GM12865 (cell line): ENCODE results near the gene SYTL4.
A peak's percentile ranks its signal among the peaks of the same experiment; 100 is the strongest.

Experiments used
- DNase-seq: peaks from one replicate; pipeline ENCODE4 v3.0.0; 2010; ENCODE audit warnings: low read depth
- H3K4me3 ChIP-seq: 2 replicates; pipeline ENCODE4 v1.5.1; 2011; ENCODE audit warnings: mild to moderate bottlenecking, low read depth, low read length, control low read depth
- TF ChIP-seq, protein P1 (sequence below): IDR thresholded peaks from 2 replicates; pipeline ENCODE4 v1.5.1; 2011; ENCODE audit warnings: low read length, control low read depth, low read depth, inconsistent platforms; ENCODE audit not compliant: insufficient read depth; ENCODE audit errors: missing control alignments

Gene SYTL4

DNA sequence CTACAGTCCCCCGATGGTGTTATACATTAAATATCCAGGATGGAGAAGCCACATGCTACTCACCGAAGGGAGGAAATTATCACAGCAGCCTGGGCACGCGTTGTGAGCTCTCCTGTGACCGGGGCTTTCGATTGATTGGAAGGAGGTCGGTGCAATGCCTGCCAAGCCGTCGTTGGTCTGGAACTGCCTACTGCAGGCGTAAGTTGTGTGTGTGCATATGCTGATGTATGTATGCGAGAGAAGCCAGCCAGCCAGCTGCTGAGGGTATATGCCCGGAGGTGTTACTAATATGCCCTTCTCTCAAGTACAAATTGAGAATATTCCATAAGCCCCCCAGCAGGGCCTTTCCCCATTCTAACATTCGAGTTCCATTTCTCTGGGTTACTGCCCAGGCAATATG is 69.8 kb downstream of the SYTL4 start:
- no peak overlapping the region for H3K4me3 ChIP-seq
- TF ChIP-seq, protein P1, sequence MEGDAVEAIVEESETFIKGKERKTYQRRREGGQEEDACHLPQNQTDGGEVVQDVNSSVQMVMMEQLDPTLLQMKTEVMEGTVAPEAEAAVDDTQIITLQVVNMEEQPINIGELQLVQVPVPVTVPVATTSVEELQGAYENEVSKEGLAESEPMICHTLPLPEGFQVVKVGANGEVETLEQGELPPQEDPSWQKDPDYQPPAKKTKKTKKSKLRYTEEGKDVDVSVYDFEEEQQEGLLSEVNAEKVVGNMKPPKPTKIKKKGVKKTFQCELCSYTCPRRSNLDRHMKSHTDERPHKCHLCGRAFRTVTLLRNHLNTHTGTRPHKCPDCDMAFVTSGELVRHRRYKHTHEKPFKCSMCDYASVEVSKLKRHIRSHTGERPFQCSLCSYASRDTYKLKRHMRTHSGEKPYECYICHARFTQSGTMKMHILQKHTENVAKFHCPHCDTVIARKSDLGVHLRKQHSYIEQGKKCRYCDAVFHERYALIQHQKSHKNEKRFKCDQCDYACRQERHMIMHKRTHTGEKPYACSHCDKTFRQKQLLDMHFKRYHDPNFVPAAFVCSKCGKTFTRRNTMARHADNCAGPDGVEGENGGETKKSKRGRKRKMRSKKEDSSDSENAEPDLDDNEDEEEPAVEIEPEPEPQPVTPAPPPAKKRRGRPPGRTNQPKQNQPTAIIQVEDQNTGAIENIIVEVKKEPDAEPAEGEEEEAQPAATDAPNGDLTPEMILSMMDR: no peak
- DNase-seq: no peak

DNA sequence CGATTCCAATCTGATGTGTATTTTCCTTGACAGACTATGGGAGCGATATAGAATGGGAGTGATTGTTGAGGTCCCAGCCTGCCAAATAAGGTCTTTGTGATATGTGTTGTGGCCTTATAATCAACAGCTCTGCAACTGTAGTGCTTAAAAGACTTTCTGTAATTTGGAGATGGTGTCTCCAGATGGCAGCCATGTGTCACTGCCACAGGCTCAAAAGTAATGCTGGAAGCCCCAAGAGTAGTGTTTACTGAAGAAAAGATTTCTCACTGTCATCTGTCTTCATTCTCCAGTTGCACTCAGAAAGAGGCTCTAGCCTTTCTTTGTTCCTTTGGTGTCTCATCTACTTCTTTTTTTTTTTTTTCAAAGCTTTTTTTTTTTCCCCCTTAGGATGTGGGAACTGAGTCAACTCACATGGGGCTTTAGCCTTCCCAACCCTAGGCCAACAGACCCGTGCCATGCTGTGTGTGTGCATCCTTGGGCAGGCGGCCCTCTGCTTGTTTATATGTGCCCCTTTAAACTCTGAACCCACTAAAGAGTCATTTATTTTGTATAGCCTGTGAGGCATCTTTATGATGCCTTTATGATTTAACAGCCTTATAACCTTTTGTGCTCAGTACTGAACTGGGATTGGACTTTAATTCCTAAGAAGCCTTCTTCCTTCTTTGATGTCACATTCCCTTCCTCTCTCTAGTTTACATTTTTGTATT is 72.3 kb downstream of the SYTL4 start:
- TF ChIP-seq, protein P1: no peak
- no peak for DNase-seq
- no peak overlapping the region for H3K4me3 ChIP-seq

DNA sequence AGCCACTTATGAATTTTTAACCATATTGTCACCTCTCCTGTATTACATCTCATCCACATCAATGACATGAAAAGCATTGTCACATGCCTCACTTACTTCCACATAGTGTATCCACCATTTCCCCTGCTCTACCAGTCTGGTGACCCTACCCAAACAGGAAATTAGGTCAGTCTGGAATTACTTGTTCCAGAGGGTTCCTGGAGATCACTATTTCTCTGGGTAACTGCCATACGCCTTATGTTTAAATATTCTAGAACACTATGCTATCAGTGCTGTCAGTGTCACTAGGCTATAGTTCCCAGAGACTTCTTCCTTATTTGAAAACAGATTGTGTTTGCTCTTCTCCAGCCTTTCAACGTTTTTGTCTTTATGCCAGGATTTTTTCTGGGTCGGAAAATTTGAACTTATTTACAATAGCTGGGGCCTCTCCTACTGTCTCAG is 73.0 kb downstream of the SYTL4 start:
- TF ChIP-seq, protein P1: no peak
- DNase-seq: no peak
- no peak overlapping the region for H3K4me3 ChIP-seq

DNA sequence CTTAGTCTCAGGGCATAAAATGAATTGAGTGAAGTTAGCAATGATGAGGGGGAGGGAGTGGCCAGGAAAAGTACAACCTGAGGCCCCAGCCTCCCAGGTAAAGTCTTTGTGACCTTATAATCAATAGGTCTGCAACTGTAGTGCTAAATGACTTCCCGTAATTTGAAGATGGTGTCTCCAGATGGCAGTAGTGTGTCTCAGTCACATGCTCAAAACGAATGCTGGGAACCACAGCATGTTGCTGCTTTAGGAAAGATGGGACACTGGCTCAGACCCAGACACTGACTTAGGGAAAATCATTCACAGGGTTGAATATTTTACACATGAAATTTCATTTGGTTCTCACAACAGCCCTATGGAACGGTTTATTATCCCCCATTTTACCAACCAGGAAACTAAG is 77.7 kb downstream of the SYTL4 start:
- TF ChIP-seq, protein P1: peak; percentile 5
- H3K4me3 ChIP-seq: no peak overlapping the region
- DNase-seq: no peak

DNA sequence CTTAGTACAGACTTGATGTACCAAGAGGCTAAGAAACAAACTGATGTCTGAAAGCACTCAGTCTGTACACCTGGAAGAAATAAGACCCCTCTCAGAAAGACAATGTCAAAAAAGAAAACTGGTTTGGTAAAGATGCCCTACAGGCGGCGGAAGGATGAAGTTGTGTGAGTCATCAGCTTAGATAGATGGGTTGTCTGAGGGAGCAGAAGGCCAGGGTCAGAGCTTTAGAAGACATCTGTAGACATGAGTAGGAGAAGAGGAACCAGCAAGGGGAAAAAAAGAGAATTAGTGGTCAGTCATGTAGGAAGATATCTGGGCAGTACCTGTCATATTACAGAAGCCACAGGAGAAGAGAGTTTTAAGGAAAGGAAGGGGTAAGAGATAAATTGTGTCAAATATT is 79.7 kb downstream of the SYTL4 start:
- H3K4me3 ChIP-seq: no peak overlapping the region
- DNase-seq: no peak
- TF ChIP-seq, protein P1: no peak

DNA sequence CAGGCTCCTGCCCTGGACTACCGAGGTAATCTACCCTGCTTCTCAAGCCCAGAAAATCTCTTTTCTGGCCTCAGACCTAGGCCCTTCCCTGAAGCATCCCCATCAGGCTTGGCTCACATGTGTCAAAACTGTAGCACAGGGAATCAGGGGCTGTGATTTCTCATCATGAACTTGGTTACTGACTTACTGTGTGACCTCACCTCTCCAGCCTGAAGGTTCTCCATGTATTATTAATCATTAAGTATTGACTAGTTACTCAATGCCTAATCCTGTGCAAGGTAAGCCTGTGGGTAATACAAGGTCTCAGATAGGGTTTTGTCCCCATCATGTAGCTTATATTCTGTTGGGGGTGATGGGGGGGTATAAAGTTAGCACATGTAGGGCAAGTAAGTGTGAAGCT is 81.1 kb downstream of the SYTL4 start:
- no peak for DNase-seq
- TF ChIP-seq, protein P1: no peak
- no peak overlapping the region for H3K4me3 ChIP-seq
